ENCODE data around the gene SLC66A3. TPM values are rescaled to one million over a fixed set of nuclear protein-coding genes. Genes with fewer than 3 reads are reported as not detected.

The SLC66A3 gene
- total RNA-seq, 4 donors from 2014 or later: 2.2 to 67.3 (median 39.8) TPM

DNA sequence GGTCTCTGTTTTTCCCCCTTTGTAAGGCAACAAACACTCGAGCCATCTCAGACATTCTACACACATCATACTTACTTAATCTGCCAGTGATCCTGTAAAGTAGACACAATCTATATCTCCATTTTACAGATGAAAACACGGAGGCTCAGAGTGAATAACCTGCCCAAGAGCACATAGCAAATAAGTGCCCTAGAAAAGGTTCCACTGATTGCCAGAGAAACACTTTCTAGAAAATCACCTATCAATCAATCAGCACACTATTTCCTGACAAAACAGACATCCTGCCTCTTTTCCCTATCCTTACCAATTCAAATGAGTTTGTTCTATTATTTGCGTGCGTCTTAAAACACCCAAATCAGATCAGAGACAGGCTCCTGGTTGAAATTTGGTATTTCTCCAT is 23.9 kb downstream of the SLC66A3 start:
- TF ChIP-seq EP300 (IDR thresholded peaks at IDR 0.05; ENCODE audit: low read depth) (no peak), POLR2A (IDR thresholded peaks at IDR 0.05) (no peak), POLR2AphosphoS5 (IDR thresholded peaks at IDR 0.05) (no peak)
- TF ChIP-seq, protein P1, sequence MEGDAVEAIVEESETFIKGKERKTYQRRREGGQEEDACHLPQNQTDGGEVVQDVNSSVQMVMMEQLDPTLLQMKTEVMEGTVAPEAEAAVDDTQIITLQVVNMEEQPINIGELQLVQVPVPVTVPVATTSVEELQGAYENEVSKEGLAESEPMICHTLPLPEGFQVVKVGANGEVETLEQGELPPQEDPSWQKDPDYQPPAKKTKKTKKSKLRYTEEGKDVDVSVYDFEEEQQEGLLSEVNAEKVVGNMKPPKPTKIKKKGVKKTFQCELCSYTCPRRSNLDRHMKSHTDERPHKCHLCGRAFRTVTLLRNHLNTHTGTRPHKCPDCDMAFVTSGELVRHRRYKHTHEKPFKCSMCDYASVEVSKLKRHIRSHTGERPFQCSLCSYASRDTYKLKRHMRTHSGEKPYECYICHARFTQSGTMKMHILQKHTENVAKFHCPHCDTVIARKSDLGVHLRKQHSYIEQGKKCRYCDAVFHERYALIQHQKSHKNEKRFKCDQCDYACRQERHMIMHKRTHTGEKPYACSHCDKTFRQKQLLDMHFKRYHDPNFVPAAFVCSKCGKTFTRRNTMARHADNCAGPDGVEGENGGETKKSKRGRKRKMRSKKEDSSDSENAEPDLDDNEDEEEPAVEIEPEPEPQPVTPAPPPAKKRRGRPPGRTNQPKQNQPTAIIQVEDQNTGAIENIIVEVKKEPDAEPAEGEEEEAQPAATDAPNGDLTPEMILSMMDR (IDR thresholded peaks at IDR 0.05): no peak
- H3K9me3 ChIP-seq: no peaks in the 10 kb centered on the region
- H3K4me3 ChIP-seq: no peak overlapping the region
- H3K27me3 ChIP-seq: no peaks in the 10 kb centered on the region
- peaks cover 0 to 22% (median 9%) of the 10 kb centered on the region in 4 donors for H3K36me3 ChIP-seq
- in situ Hi-C loops (cut with MboI; ENCODE audit: low pct_ligation_motif_present in 1 of 4, low pct_unique_long_range_greater_than_20kb in 1 of 4, low sequenced_read_pairs in 3 of 4): no loop called here
- DNase-seq: no peak
- no peaks in the 10 kb centered on the region for H3K4me1 ChIP-seq
- 80 to 90% methylated on average over 3 to 4 of the region's 4 CpGs for WGBS, 2 donors (ENCODE audit: low coverage in 1 of 2)
- no peak overlapping the region for H3K27ac ChIP-seq
- intact Hi-C loops (cut with DNase I; ENCODE audit: low total_unique reads): no loop called here

DNA sequence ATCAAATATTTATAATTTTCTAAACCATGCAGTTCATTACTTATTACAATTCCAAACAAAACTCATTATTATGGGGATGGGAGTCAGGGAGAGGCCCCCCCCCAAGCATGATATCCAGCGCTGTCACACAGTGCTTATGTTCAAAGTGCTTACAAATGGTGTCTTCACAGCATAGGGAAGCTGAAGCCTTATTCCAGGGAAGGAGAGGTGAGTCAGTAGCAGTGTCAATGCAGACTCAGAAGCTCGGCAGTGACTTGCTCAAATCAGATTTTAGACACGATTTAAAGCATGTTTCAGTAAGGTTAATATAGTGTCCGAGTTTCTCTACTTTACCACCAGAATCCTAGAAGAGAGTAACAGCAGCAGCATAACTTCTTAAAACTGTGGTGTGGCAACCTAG is 24.6 kb downstream of the SLC66A3 start:
- WGBS, 2 donors (ENCODE audit: low coverage in 1 of 2): 92 to 100% methylated on average over 1 to 4 of the region's 4 CpGs
- Histone ChIP-seq H3K4me3 (no peak overlapping the region), H3K9me3 (no peaks in the 10 kb centered on the region), H3K36me3 (peaks cover 0 to 23% (median 11%) of the 10 kb centered on the region in 4 donors), H3K27me3 (no peaks in the 10 kb centered on the region), H3K27ac (no peak overlapping the region), H3K4me1 (no peaks in the 10 kb centered on the region)
- TF ChIP-seq POLR2AphosphoS5 (IDR thresholded peaks at IDR 0.05) (no peak), EP300 (IDR thresholded peaks at IDR 0.05; ENCODE audit: low read depth) (no peak), POLR2A (IDR thresholded peaks at IDR 0.05) (no peak)
- TF ChIP-seq, protein P1 (IDR thresholded peaks at IDR 0.05): no peak
- in situ Hi-C loops (cut with MboI; ENCODE audit: low pct_ligation_motif_present in 1 of 4, low pct_unique_long_range_greater_than_20kb in 1 of 4, low sequenced_read_pairs in 3 of 4): no loop called here
- intact Hi-C loops (cut with DNase I; ENCODE audit: low total_unique reads): no loop called here
- no peak for DNase-seq

DNA sequence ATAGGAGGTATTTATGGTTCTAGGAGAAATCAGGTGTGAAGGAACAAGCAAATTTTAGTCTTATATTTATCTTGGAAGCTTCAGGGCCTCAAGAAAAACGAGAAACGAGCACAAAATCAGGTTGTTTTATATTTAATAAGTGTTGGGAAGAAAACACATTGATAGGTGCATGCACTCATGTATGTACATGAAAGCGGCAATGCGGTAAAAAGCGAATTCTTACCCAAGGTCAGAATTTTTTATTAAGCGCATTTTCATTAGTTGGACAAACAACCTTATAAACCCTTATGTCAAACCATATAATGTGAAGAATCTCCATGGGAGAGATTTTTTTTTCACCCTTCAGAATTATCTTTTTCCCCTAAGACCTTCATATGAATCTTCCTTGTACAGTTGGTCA is 25.4 kb downstream of the SLC66A3 start:
- H3K27ac ChIP-seq: no peak overlapping the region
- intact Hi-C loops (cut with DNase I; ENCODE audit: low total_unique reads) (no loop called here), in situ Hi-C loops (cut with MboI; ENCODE audit: low pct_ligation_motif_present in 1 of 4, low pct_unique_long_range_greater_than_20kb in 1 of 4, low sequenced_read_pairs in 3 of 4) (no loop called here)
- TF ChIP-seq POLR2AphosphoS5 (IDR thresholded peaks at IDR 0.05) (no peak), EP300 (IDR thresholded peaks at IDR 0.05; ENCODE audit: low read depth) (no peak), POLR2A (IDR thresholded peaks at IDR 0.05) (no peak)
- TF ChIP-seq, protein P1 (IDR thresholded peaks at IDR 0.05): no peak
- H3K4me3 ChIP-seq: no peak overlapping the region
- H3K36me3 ChIP-seq: peaks cover 0 to 29% (median 11%) of the 10 kb centered on the region in 4 donors
- no peaks in the 10 kb centered on the region for H3K9me3 ChIP-seq
- H3K27me3 ChIP-seq: no peaks in the 10 kb centered on the region
- DNase-seq: no peak
- 86 to 88% methylated on average over 6 of the region's 6 CpGs for WGBS, 2 donors (ENCODE audit: low coverage in 1 of 2)
- H3K4me1 ChIP-seq: no peaks in the 10 kb centered on the region

DNA sequence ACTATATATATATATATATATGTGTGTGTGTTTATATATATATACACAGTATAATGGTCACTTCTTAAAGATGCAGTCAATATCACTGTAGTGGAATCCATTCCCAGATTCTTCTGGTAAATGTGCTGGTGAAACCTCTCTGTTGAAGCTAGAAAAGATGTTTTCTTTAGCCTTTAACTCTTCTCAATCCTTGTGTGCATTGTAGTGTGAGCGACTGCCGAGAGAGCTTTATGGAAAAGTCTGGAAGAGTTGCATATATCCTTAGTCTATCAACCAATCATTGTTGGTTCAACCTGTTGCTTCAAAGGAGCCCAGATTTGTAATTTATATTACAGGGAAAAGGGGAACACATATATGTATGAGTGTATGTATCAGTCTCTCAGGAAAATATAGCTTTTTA is 27.7 kb downstream of the SLC66A3 start:
- intact Hi-C loops (cut with DNase I; ENCODE audit: low total_unique reads): no loop called here
- Histone ChIP-seq H3K27ac (no peak overlapping the region), H3K27me3 (no peaks in the 10 kb centered on the region), H3K4me1 (no peaks in the 10 kb centered on the region), H3K36me3 (peaks cover 0 to 29% (median 11%) of the 10 kb centered on the region in 4 donors), H3K9me3 (no peaks in the 10 kb centered on the region), H3K4me3 (no peak overlapping the region)
- DNase-seq: no peak
- WGBS, 2 donors (ENCODE audit: low coverage in 1 of 2): 98 to 100% methylated on average over 2 of the region's 2 CpGs
- TF ChIP-seq, protein P1 (IDR thresholded peaks at IDR 0.05): no peak
- in situ Hi-C loops (cut with MboI; ENCODE audit: low pct_ligation_motif_present in 1 of 4, low pct_unique_long_range_greater_than_20kb in 1 of 4, low sequenced_read_pairs in 3 of 4): no loop called here

All from transverse colon (tissue), 4 donors.